Adrenal gland (tissue), 5 donors: ENCODE data around the gene FBLN1.
"Not testable (repeated sequence)": the region's sequence is repeated elsewhere in the genome, so short reads cannot be mapped to it uniquely, and the experiment has no call there.

ENCODE experiments used
- POLR2A ChIP-seq, 2 donors: fragments of 450-650 bp; IDR thresholded peaks; one replicate each; pipeline ENCODE4 v1.6.1; 2017; ENCODE audit warnings: antibody characterized with exemption in 2 of 2, mild to moderate bottlenecking in 2 of 2, moderate library complexity in 1 of 2
- TF ChIP-seq, protein P1 (sequence below), 6 experiments: fragments of 450-650 bp in 4 of 6; fragments of 200-600 bp in 2 of 6; sonication (generic) in 1 of 6; IDR thresholded peaks; 1 replicate in 5 of 6; 2 replicates in 1 of 6; pipeline versions ENCODE4 v1.5.1 to v1.8.0; 2016 to 2021; ENCODE audit warnings: antibody characterized with exemption in 6 of 6, mild to moderate bottlenecking in 2 of 6, moderate library complexity in 1 of 6
- donor health status: DM: no; HTN: no; CAD: no.

DNA sequence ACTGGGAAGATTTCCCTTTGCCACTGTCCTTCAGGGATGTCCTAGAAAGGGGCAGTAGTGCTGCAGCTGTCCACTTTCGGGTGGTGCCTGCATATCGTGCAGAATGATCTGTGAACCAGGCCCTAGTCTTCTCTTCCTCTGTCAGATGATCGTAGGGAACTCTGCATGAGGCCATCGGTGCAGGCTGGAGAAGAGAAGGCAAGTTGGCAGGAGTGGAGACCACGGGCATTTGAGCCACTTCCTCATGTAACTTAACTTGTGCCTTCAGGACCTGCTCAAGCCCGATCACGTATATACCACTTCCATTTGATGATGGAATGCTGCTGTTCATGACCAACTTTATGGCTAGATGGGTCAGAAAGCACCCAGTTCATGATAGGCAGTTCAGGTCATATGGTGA lies 55.2 kb downstream of the FBLN1 start:
- TF ChIP-seq, protein P1, sequence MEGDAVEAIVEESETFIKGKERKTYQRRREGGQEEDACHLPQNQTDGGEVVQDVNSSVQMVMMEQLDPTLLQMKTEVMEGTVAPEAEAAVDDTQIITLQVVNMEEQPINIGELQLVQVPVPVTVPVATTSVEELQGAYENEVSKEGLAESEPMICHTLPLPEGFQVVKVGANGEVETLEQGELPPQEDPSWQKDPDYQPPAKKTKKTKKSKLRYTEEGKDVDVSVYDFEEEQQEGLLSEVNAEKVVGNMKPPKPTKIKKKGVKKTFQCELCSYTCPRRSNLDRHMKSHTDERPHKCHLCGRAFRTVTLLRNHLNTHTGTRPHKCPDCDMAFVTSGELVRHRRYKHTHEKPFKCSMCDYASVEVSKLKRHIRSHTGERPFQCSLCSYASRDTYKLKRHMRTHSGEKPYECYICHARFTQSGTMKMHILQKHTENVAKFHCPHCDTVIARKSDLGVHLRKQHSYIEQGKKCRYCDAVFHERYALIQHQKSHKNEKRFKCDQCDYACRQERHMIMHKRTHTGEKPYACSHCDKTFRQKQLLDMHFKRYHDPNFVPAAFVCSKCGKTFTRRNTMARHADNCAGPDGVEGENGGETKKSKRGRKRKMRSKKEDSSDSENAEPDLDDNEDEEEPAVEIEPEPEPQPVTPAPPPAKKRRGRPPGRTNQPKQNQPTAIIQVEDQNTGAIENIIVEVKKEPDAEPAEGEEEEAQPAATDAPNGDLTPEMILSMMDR (IDR thresholded peaks at IDR 0.05), result not testable (repeated sequence)
- TF ChIP-seq POLR2A (IDR thresholded peaks at IDR 0.05), result not testable (repeated sequence)
